ENCODE measurements around the gene TMEM240. TPM values are rescaled to one million over a fixed set of nuclear protein-coding genes. Genes with fewer than 3 reads are reported as not detected.

TMEM240 gene
- total RNA-seq, 4 donors from 2014 or later: 9.4 to 16.3 TPM; not detected in 2

Other genes starting within 250 kb of the TMEM240 start
- gene ACAP3, start 232.7 kb downstream of the TMEM240 start, total RNA-seq: 10 to 100 TPM; 11.2 to 98.5 (median 44.0) TPM
- 10 to 100 TPM; 14.7 to 34.1 (median 24.3) TPM for gene PUSL1, start 232.0 kb downstream of the TMEM240 start, total RNA-seq
- 100 to 1,000 TPM in 2 of 4 donors, 10 to 100 TPM in 2; 45.6 to 277 (median 130) TPM for gene INTS11, start 216.0 kb downstream of the TMEM240 start, total RNA-seq
- gene CPTP, start 215.8 kb downstream of the TMEM240 start, total RNA-seq: 10 to 100 TPM in 2 of 4 donors, 1 to 10 TPM in 2; 3.5 to 23.9 (median 16.4) TPM
- under 1 TPM in 2 of 4 donors, not detected in 2; 0.14 to 0.34 TPM for gene TAS1R3, start 209.3 kb downstream of the TMEM240 start, total RNA-seq
- gene DVL1, start 191.2 kb downstream of the TMEM240 start, total RNA-seq: 10 to 100 TPM; 35.6 to 94.5 (median 49.7) TPM
- 100 to 1,000 TPM in 2 of 4 donors, 10 to 100 TPM in 2; 86.1 to 143 (median 117) TPM for gene MXRA8, start 182.1 kb downstream of the TMEM240 start, total RNA-seq
- 10 to 100 TPM; 13.2 to 75.8 (median 31.1) TPM for gene AURKAIP1, start 165.4 kb downstream of the TMEM240 start, total RNA-seq
- gene CCNL2, start 141.3 kb downstream of the TMEM240 start, total RNA-seq: 100 to 1,000 TPM; 207 to 351 (median 281) TPM
- 100 to 1,000 TPM in 1 of 4 donors, 10 to 100 TPM in 3; 34.3 to 114 (median 65.1) TPM for gene MRPL20, start 133.3 kb downstream of the TMEM240 start, total RNA-seq
- gene ANKRD65, start 119.3 kb downstream of the TMEM240 start, total RNA-seq: 10 to 100 TPM in 2 of 4 donors, 1 to 10 TPM in 2; 1.3 to 20.0 (median 6.7) TPM
- gene VWA1, start 104.9 kb downstream of the TMEM240 start, total RNA-seq: 10 to 100 TPM; 15.6 to 67.1 (median 47.1) TPM
- gene ATAD3C, start 90.9 kb downstream of the TMEM240 start, total RNA-seq: 1 to 10 TPM in 2 of 4 donors, under 1 TPM in 1, not detected in 1; 0.77 to 3.8 (median 1.7) TPM
- gene ATAD3B, start 68.9 kb downstream of the TMEM240 start, total RNA-seq: 10 to 100 TPM in 3 of 4 donors, 1 to 10 TPM in 1; 2.1 to 20.5 (median 17.8) TPM
- gene ATAD3A, start 28.5 kb downstream of the TMEM240 start, total RNA-seq: 10 to 100 TPM in 3 of 4 donors, 1 to 10 TPM in 1; 1.8 to 14.8 (median 11.7) TPM
- 100 to 1,000 TPM in 2 of 4 donors, 10 to 100 TPM in 2; 44.0 to 273 (median 78.4) TPM for gene SSU72, start 34.2 kb upstream of the TMEM240 start, total RNA-seq
- gene FNDC10, start 59.5 kb upstream of the TMEM240 start, total RNA-seq: under 1 TPM in 2 of 4 donors, not detected in 2; 0.40 to 0.48 TPM
- gene MIB2, start 74.9 kb upstream of the TMEM240 start, total RNA-seq: 10 to 100 TPM; 43.0 to 78.2 (median 57.6) TPM
- gene MMP23B, start 91.5 kb upstream of the TMEM240 start, total RNA-seq: 10 to 100 TPM; 10.0 to 97.3 (median 43.7) TPM
- gene CDK11B, start 118.4 kb upstream of the TMEM240 start, total RNA-seq: 10 to 100 TPM in 2 of 4 donors, 1 to 10 TPM in 2; 6.8 to 28.5 (median 11.8) TPM
- gene SLC35E2B, start 152.2 kb upstream of the TMEM240 start, total RNA-seq: 10 to 100 TPM; 19.1 to 59.2 (median 52.5) TPM
- 10 to 100 TPM in 2 of 4 donors, 1 to 10 TPM in 2; 1.8 to 60.0 (median 7.5) TPM for gene CDK11A, start 183.7 kb upstream of the TMEM240 start, total RNA-seq
- gene NADK, start 237.8 kb upstream of the TMEM240 start, total RNA-seq: 10 to 100 TPM; 40.1 to 76.9 (median 51.8) TPM